COR-L47 (cell line): ENCODE measurements around the gene ACSS1.
A peak's percentile ranks its signal among the peaks of the same experiment; 100 is the strongest.

Source experiments
- DNase-seq: peaks from one replicate; lab custom pipeline; 2025; lab: John Stamatoyannopoulos, UW

The ACSS1 gene

GRCh38 chr20:25058051-25058846 lies at the start of gene ACSS1:
TSS of gene ACSS1 (minus strand) at chr20:25058139. CDS start at chr20:25058102, 37 bp downstream.
- no peak for DNase-seq

GRCh38 chr20:25103526-25103925 lies 45.6 kb upstream of the ACSS1 start:
- no peak for DNase-seq

- no peak for DNase-seq
Measured at GRCh38 chr20:25100914-25101313, 43.0 kb upstream of the ACSS1 start.

GRCh38 chr20:25099601-25100140 lies 41.7 kb upstream of the ACSS1 start:
- DNase-seq: no peak

GRCh38 chr20:25097498-25097897 lies 39.6 kb upstream of the ACSS1 start:
- no peak for DNase-seq

- peak; percentile 87 for DNase-seq
Measured at GRCh38 chr20:25090492-25091429, 32.8 kb upstream of the ACSS1 start.

- DNase-seq: no peak
Measured at GRCh38 chr20:25089662-25090061, 31.7 kb upstream of the ACSS1 start.

GRCh38 chr20:25089096-25089495 lies 31.2 kb upstream of the ACSS1 start:
- DNase-seq: no peak

DNA sequence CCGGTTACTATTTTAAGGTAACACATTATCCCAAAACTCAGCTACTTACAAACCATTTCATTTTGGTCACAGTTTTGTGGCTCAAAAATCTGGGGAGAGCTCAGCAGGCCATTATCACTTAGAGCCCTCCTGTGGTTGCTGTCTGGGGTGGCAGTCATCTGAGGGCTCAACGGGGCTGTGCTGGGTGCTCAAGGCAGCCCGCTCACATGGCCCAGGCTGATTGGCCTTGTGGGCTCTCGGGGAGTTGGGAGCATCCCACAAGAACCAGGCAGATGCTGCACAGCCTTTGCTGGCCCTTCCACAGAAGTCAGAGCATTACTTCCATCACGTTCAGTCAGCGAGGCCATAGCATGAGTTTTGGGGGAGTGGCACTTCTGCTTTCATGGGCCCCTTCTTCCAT lies 30.3 kb upstream of the ACSS1 start:
- no peak for DNase-seq

DNA sequence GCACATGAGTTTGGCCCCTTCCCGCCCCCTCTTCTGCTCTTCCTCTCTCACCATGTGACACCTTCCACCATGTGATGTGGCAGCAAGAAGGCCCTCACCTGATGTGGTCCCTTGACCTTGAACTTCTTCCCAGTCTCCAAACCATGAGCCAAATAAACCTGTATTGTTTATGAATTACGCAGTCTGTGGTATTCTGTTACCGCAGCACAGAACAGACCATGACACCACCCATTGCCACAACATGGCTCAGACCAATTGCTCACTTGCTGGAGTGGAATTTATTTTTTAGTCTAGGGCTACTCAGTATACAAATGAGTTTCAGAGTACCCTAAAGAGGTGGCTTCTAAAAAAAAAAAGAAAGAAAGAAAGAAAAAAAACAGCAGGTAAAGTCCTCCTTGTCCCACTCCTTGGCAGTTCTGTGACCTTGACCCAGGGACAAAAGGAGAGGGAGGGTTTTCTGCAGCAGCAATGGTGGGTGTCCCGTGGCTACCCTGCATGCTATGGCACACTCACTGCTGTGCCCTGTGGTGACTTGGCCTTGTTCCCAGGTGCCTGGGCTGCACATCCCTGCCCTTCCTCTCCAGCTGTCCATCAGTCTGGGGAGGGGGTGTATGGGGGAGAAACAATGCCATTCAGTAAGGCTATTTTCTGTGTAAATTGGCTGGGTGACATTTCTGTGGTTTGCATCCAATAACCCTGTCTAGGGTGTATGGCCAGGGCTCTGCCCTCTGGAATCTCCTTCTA lies 29.4 kb upstream of the ACSS1 start:
- DNase-seq: peak; percentile 83

GRCh38 chr20:25085756-25086495 lies 28.0 kb upstream of the ACSS1 start:
- DNase-seq: no peak

GRCh38 chr20:25084626-25085187 lies 26.8 kb upstream of the ACSS1 start:
- DNase-seq: peak; percentile 54

DNA sequence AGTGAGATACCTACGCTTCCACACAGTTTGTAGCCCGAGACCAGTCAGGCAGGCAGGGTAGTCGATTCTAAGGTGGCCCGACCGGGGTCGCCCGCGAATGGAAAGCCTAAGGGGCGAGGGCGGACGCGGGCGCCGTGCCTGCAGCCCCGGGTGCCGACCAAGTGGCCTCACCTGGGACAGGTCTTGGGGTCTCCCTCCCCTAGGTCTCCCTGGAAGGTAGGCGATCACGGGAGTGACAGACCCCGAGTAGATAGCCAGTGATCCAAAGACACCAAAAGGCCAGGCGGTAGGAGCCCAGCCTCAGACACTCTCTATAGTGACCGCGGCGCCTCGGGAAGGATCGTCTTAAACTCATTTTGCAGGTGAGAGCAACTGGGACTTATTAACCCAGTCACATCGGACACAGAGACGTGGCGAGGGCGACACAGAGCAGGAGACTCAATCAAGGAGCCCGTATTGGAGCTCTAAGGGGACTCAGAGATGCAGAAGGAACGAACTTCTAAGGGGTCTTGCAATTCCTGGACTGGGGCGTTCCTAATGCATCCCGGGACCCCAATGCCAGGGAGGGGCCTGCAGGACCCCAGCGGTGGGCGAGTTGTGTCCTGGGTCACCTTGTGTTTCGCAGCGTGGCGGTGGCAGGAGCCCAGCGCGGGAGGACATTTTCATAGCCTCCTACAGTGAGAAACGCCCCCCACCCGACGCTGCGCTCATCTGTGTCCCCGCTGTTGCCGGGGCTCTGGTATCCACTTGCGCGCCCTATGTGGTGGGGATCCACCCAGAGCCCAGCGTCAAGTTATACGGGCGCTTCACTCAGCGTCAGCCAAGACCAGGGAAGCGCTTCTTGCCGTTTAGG lies 26.1 kb upstream of the ACSS1 start:
- DNase-seq: no peak

- no peak for DNase-seq
Measured at GRCh38 chr20:25083141-25083772, 25.3 kb upstream of the ACSS1 start.

GRCh38 chr20:25082498-25082873 lies 24.5 kb upstream of the ACSS1 start:
- DNase-seq: no peak

GRCh38 chr20:25081730-25082497 lies 24.0 kb upstream of the ACSS1 start, which contains the start of gene VSX1:
TSS of gene VSX1 (minus strand) at chr20:25082141. CDS start at chr20:25082096, 45 bp downstream.
- DNase-seq: no peak

DNA sequence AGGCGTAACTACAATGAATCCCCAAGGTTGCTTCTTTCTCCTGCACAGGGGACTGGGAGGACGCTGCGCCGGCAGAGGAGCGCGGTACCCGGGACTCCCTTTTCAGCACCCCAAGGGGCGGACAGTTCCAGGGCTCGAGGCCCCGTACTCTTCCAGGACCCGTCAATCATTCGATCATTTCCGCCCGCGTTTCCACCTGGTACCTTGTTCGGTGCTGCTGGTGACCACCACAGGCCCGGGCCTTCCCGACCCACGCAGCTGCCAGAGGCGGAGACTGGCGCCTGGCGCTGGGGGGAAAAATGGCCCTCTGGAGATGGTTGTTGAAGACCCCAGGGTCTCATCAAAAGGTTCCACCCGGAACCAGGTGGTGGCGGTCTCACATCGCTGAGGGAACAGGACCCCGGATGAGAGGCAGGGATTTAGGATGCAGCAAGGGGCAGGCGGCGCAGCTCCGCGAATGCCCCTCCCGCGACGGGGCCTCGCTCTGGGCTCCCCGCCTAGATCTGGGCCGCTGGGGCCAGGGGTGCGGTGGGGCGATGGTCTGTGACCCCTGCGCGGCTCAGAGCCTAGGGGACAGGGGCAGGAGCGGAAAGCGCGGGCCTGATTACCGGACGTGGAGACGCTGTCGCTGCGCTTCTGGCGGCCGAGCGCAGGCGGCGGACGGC lies 23.3 kb upstream of the ACSS1 start:
- DNase-seq: no peak

- no peak for DNase-seq
Measured at GRCh38 chr20:25079171-25079570, 21.2 kb upstream of the ACSS1 start.
